HepG2 (cell line): ENCODE data around the gene MAP9. TPM values are rescaled to one million over a fixed set of nuclear protein-coding genes. Genes with fewer than 3 reads are reported as not detected.
"Not testable (repeated sequence)": the region's sequence is repeated elsewhere in the genome, so short reads cannot be mapped to it uniquely, and the experiment has no call there.

Experiments used
- ATAC-seq: fragments of 200-7000 bp; cut with Tn5 transposase; 3 replicates; pipeline ENCODE4 v1.9.1; 2020; ENCODE audit warnings: mild to moderate bottlenecking, moderate library complexity
- BruUV-seq: library from RNA; stranded (reverse); fragments of 400-500 nt; replicated peaks from 2 replicates; lab custom pipeline; 2021; lab: Mats Ljungman, UMichigan
- CTCF ChIA-PET: fragments of 300-600 bp; formaldehyde crosslinking; extraction: SDS; loops from one replicate; lab custom pipeline; 2021; ENCODE audit warnings: low total read pairs, inconsistent platforms, low intra/inter-chr PET ratio; lab: Yijun Ruan, JAX
- POLR2A ChIA-PET: fragments of 350-600 bp; sonication (Branson Sonifier 250); formaldehyde crosslinking; loops from one replicate; lab custom pipeline; 2020; ENCODE audit warnings: antibody characterized with exemption, inconsistent platforms; lab: Yijun Ruan, JAX
- DNase-seq: peaks from one replicate; pipeline ENCODE4 v3.0.0-alpha.2; 2015; ENCODE audit warnings: low spot score
- FAIRE-seq: peaks from 3 replicates; lab custom pipeline; 2011; peaks lifted over from hg19 to GRCh38; lab: Jason Lieb, UNC
- H2AFZ ChIP-seq: one replicate; pipeline ENCODE4 v1.6.1; 2011; ENCODE audit warnings: low read length, inconsistent platforms
- H3K27ac ChIP-seq: fragments of 300-600 bp; 3 replicates; pipeline ENCODE4 v1.8.0; 2011; ENCODE audit warnings: mixed run types, mild to moderate bottlenecking, mixed read lengths, low read length, inconsistent platforms; ENCODE audit not compliant: insufficient read depth; ENCODE audit errors: extremely low read length
- H3K27me3 ChIP-seq, 2 experiments: fragments of 200-600 bp in 1 of 2; 2 replicates in 1 of 2; 3 replicates in 1 of 2; pipeline versions ENCODE4 v1.6.0 to v1.8.0; 2011; ENCODE audit warnings: low read length in 2 of 2, mild to moderate bottlenecking in 2 of 2, moderate library complexity in 2 of 2, inconsistent platforms in 1 of 2; ENCODE audit not compliant: insufficient read depth in 2 of 2, control insufficient read depth in 1 of 2
- H3K36me3 ChIP-seq, 2 experiments: fragments of 200-600 bp in 1 of 2; replicated peaks in 1 of 2; 2 replicates in 1 of 2; 3 replicates in 1 of 2; pipeline versions ENCODE4 v1.5.1 to v1.8.0; 2011; ENCODE audit warnings: low read length in 2 of 2, inconsistent platforms in 1 of 2; ENCODE audit not compliant: insufficient read depth in 2 of 2, control insufficient read depth in 1 of 2
- H3K4me1 ChIP-seq: 2 replicates; pipeline ENCODE4 v1.5.1; 2012; ENCODE audit warnings: low read length, inconsistent platforms; ENCODE audit not compliant: insufficient read depth
- H3K4me2 ChIP-seq: 2 replicates; pipeline ENCODE4 v1.6.0; 2011; ENCODE audit warnings: low read depth, low read length, inconsistent platforms
- H3K4me3 ChIP-seq, 3 experiments: fragments of 200-600 bp in 1 of 3; sonication (generic), shearing (Covaris generic) in 1 of 3; replicated peaks in 1 of 3; 2 replicates each; pipeline ENCODE4 v1.5.1; 2011 to 2016; ENCODE audit warnings: low read length in 3 of 3, inconsistent platforms in 2 of 3, low read depth in 2 of 3, mild to moderate bottlenecking in 2 of 3, control low read depth in 1 of 3, mixed read lengths in 1 of 3; ENCODE audit not compliant: insufficient read depth in 1 of 3
- H3K79me2 ChIP-seq: one replicate; pipeline ENCODE4 v1.6.1; 2011; ENCODE audit warnings: low read length, inconsistent platforms; ENCODE audit not compliant: insufficient read depth
- H3K9ac ChIP-seq: 2 replicates; pipeline ENCODE4 v1.6.0; 2011; ENCODE audit warnings: mild to moderate bottlenecking, low read depth, low read length, inconsistent platforms; ENCODE audit not compliant: insufficient read depth
- H3K9me3 ChIP-seq: 2 replicates; pipeline ENCODE4 v1.5.1; 2012; ENCODE audit warnings: mild to moderate bottlenecking, low read length
- H4K20me1 ChIP-seq: 2 replicates; pipeline ENCODE4 v1.6.0; 2011; ENCODE audit warnings: inconsistent platforms, mild to moderate bottlenecking, low read length, moderate library complexity; ENCODE audit not compliant: insufficient read depth
- ARNTL ChIP-seq: sonication (generic); formaldehyde crosslinking; IDR thresholded peaks from 2 replicates; pipeline ENCODE4 v1.4.0; 2020; ENCODE audit warnings: mild to moderate bottlenecking, missing genetic modification reagents
- GPBP1L1 ChIP-seq: sonication (generic); formaldehyde crosslinking; IDR thresholded peaks from 2 replicates; pipeline ENCODE4 v1.5.0; 2020; ENCODE audit warnings: mild to moderate bottlenecking, missing genetic modification reagents
- MYPOP ChIP-seq: sonication (generic); formaldehyde crosslinking; IDR thresholded peaks from 2 replicates; pipeline ENCODE4 v1.8.1; 2023; ENCODE audit warnings: mild to moderate bottlenecking, moderate library complexity, missing genetic modification reagents
- PREB ChIP-seq: sonication (generic); formaldehyde crosslinking; IDR thresholded peaks from 2 replicates; pipeline ENCODE4 v1.4.0; 2020; ENCODE audit warnings: missing genetic modification reagents
- SMAD3 ChIP-seq: sonication (generic); formaldehyde crosslinking; IDR thresholded peaks from 2 replicates; pipeline ENCODE4 v1.4.0; 2020; ENCODE audit warnings: missing genetic modification reagents
- ZBTB25 ChIP-seq: IDR thresholded peaks from 2 replicates; pipeline ENCODE4 v1.6.1; 2018; ENCODE audit warnings: missing genetic modification reagents
- ZNF280B ChIP-seq: sonication (generic); formaldehyde crosslinking; IDR thresholded peaks from 2 replicates; pipeline ENCODE4 v1.5.0; 2020; ENCODE audit warnings: missing genetic modification reagents, mild to moderate bottlenecking, borderline replicate concordance
- ZNF709 ChIP-seq: sonication (generic); formaldehyde crosslinking; IDR thresholded peaks from 2 replicates; pipeline ENCODE4 v1.5.0; 2020; ENCODE audit warnings: mild to moderate bottlenecking, missing genetic modification reagents
- WGBS: methylation state at CpG from one replicate; pipeline ENCODE4 v1.1.6; 2017; ENCODE audit warnings: low lambda C conversion rate; 5-methylcytosine and 5-hydroxymethylcytosine counted together
- in situ Hi-C: cut with HindIII; loops from 2 replicates; pipeline ENCODE4 v1.10.0; 2017; ENCODE audit warnings: low pct_unique_long_range_greater_than_20kb; ENCODE audit not compliant: extremely low pct_ligation_motif_present
- intact Hi-C: fragments of 100-400 bp; cut with micrococcal nuclease; formaldehyde crosslinking; loops from one replicate; pipeline ENCODE4 v1.10.0; 2022; ENCODE audit not compliant: unreplicated experiment
- polyA plus RNA-seq, 8 experiments: library from polyadenylated mRNA; depleted of rRNA in 3 of 8; stranded (reverse) in 7 of 8; unstranded in 1 of 8; fragments of >200 nt; fragmentation: Illumina TruSeq in 4 of 8; extraction: Trizol in 4 of 8; gene quantifications; 2 replicates each; pipeline versions ENCODE4 v1.2.1 to v1.2.3, GENCODE V29; 2011 to 2016; ENCODE audit warnings: low read depth in 4 of 8, missing spikeins in 1 of 8, mixed read lengths in 1 of 8; ENCODE audit not compliant: insufficient read depth in 1 of 8
- total RNA-seq, 5 experiments: library from RNA; depleted of rRNA; stranded (reverse); fragments of >200 nt; fragmentation: Illumina TruSeq; extraction: Trizol; gene quantifications; 2 replicates each; pipeline ENCODE4 v1.2.3, GENCODE V29; 2016; ENCODE audit warnings: low read depth in 1 of 5

The MAP9 gene
- total and polyA plus RNA-seq, 2 of the 13 experiments (the other 11 are each of a cell fraction or from before 2014, with no cell fraction given) = not detected

- H3K27ac ChIP-seq, intact Hi-C loops, H3K79me2 ChIP-seq, H3K4me3 ChIP-seq, DNase-seq, H3K9me3 ChIP-seq, FAIRE-seq, CTCF ChIA-PET, H2AFZ ChIP-seq, H3K4me1 ChIP-seq, H4K20me1 ChIP-seq, H3K9ac ChIP-seq, in situ Hi-C loops, H3K36me3 ChIP-seq, POLR2A ChIA-PET, ATAC-seq, BruUV-seq, H3K27me3 ChIP-seq, H3K4me2 ChIP-seq: not testable (repeated sequence)
- WGBS = 18% methylated on average over 5 of the region's 5 CpGs
These were observed 64.7 kb downstream of the MAP9 start for GRCh38 chr4:155312027-155312426.

- no TSS peak for BruUV-seq
- H3K79me2 ChIP-seq = no peaks in the 10 kb centered on the region
- WGBS = 30% methylated on average over 4 of the region's 4 CpGs
- intact Hi-C loops = no loop called here
- in situ Hi-C loops = no loop called here
- ATAC-seq = no peak
- FAIRE-seq = no peak
- no peak overlapping the region for H3K27ac ChIP-seq
- H3K9me3 ChIP-seq = no peaks in the 10 kb centered on the region
- CTCF ChIA-PET = no interaction called here
- no peaks in the 10 kb centered on the region for H4K20me1 ChIP-seq
- no peak overlapping the region for H3K9ac ChIP-seq
- H3K4me2 ChIP-seq = no peak overlapping the region
- H3K36me3 ChIP-seq = no peaks in the 10 kb centered on the region
- H3K27me3 ChIP-seq = no peaks in the 10 kb centered on the region
- POLR2A ChIA-PET = no interaction called here
- H2AFZ ChIP-seq = no peak overlapping the region
- H3K4me1 ChIP-seq = no peaks in the 10 kb centered on the region
- DNase-seq = no peak
- H3K4me3 ChIP-seq = no peak overlapping the region
- TF ChIP-seq PREB (CRISPR knock-in tag) (no peak), GPBP1L1 (no peak), ARNTL (no peak), ZNF709 (CRISPR knock-in tag) (no peak), ZBTB25 (CRISPR knock-in tag) (no peak), ZNF280B (CRISPR knock-in tag) (no peak), SMAD3 (CRISPR knock-in tag) (no peak), MYPOP (no peak)
These were observed 69.0 kb downstream of the MAP9 start for GRCh38 chr4:155307731-155308277.
